ENCODE results near the gene LDLRAP1.

- TF ChIP-seq, protein P1, sequence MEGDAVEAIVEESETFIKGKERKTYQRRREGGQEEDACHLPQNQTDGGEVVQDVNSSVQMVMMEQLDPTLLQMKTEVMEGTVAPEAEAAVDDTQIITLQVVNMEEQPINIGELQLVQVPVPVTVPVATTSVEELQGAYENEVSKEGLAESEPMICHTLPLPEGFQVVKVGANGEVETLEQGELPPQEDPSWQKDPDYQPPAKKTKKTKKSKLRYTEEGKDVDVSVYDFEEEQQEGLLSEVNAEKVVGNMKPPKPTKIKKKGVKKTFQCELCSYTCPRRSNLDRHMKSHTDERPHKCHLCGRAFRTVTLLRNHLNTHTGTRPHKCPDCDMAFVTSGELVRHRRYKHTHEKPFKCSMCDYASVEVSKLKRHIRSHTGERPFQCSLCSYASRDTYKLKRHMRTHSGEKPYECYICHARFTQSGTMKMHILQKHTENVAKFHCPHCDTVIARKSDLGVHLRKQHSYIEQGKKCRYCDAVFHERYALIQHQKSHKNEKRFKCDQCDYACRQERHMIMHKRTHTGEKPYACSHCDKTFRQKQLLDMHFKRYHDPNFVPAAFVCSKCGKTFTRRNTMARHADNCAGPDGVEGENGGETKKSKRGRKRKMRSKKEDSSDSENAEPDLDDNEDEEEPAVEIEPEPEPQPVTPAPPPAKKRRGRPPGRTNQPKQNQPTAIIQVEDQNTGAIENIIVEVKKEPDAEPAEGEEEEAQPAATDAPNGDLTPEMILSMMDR (IDR thresholded peaks at IDR 0.05; ENCODE audit: low read depth, low read length, missing input control), result no peak
- TF ChIP-seq REST (IDR thresholded peaks at IDR 0.05), result no peak
- TF ChIP-seq JUND (IDR thresholded peaks at IDR 0.05), result no peak
- TF ChIP-seq SP1 (IDR thresholded peaks at IDR 0.05), result no peak
- TF ChIP-seq, protein P2, sequence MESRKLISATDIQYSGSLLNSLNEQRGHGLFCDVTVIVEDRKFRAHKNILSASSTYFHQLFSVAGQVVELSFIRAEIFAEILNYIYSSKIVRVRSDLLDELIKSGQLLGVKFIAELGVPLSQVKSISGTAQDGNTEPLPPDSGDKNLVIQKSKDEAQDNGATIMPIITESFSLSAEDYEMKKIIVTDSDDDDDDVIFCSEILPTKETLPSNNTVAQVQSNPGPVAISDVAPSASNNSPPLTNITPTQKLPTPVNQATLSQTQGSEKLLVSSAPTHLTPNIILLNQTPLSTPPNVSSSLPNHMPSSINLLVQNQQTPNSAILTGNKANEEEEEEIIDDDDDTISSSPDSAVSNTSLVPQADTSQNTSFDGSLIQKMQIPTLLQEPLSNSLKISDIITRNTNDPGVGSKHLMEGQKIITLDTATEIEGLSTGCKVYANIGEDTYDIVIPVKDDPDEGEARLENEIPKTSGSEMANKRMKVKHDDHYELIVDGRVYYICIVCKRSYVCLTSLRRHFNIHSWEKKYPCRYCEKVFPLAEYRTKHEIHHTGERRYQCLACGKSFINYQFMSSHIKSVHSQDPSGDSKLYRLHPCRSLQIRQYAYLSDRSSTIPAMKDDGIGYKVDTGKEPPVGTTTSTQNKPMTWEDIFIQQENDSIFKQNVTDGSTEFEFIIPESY (IDR thresholded peaks at IDR 0.05), result no peak
- TF ChIP-seq GABPA (IDR thresholded peaks at IDR 0.05 in 1 of 2, conservative IDR thresholded peaks at IDR 0.05 in 1 of 2), result no peak
- no peak for TF ChIP-seq NR2F2 (IDR thresholded peaks at IDR 0.05)
- TF ChIP-seq EGR1 (IDR thresholded peaks at IDR 0.05; ENCODE audit: low read depth in 2 of 2), result no peak
- no peak for TF ChIP-seq ATF3 (IDR thresholded peaks at IDR 0.05)
- no peak for TF ChIP-seq RAD21 (IDR thresholded peaks at IDR 0.05)
- no peak for TF ChIP-seq HNF4G (IDR thresholded peaks at IDR 0.05)
- no peak for TF ChIP-seq FOXA2 (IDR thresholded peaks at IDR 0.05)
- no peak for TF ChIP-seq MAX (IDR thresholded peaks at IDR 0.05)
- no peak for TF ChIP-seq RXRA (IDR thresholded peaks at IDR 0.05)
Measured at GRCh38 chr1:25528881-25529517, 14.4 kb upstream of the LDLRAP1 start.

Data from liver (tissue), 3 donors.